ENCODE data around the gene FCER1G.

The FCER1G gene

DNA sequence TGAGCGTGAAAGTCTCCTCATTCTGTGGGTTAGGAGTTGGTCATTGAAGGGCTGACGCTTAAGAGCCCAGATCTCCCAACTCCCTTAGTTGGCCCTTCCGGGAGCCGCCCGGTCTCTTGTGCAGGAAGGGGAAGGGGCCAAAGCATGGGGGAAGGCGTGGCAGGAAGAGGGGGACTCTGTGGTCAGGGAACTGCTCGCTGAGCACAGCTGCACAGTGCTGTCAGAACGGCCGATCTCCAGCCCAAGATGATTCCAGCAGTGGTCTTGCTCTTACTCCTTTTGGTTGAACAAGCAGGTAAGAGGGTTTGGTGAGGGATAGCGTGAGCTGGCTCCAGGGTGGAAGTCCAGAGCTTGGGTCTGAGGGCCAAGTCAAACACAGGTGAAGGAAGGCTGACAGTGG, at the start of gene FCER1G:
FCER1G (plus strand) TSS at position 220 of the 400 bp plus-strand sequence; CDS start at position 247, 27 bp downstream.
- no peak for DNase-seq (ENCODE audit: low spot score)

DNA sequence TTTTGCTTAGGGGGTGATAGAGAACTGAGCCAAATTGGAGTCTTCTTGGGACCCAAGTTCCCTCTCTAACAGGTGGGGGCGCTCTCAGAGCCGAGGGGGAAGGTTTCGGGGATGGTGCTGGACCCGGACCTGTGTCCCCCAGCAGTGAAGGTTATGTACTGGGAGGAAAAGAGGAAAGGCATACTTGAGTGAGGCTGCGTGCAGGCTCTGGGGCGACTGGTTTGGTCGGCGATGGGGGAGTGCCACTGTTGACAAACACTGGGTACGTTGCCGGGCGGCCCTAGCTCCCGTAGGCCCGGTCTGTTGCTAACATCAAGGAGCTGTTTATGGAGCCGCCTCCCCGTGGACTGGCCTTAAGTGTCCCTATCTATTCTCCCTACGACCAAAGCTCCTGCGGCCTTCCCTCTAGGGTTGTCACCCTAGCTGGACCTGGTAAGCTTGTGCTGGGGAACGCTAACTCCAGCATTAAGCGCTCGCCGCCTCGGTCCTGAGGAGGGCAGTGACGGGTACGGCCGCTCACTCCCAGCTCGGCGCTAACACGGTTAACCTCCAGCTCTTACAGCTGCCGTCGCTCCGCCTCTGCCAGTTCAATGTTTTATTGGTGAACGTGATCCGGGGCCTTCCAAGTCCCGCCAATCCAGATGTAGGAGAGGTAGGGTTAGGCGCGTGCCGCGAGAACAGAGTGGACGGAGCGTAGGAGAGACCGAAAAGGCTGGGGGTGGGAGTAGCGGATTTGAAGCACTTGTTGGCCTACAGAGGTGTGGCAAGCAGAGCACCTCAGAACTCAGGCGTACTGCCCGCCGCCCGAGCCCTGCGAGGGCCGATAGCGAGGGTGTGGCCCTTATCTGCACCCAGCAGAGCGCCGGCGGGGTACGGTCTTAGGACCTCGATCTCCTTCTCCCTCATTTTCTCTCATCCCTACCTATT, 49.1 kb upstream of the FCER1G start, which contains the start of gene PPOX:
PPOX (plus strand) TSS at position 685 of the 927 bp plus-strand sequence. CDS start 422 bp downstream, outside the sequence.
- DNase-seq (ENCODE audit: low spot score), result peak; percentile 94

DNA sequence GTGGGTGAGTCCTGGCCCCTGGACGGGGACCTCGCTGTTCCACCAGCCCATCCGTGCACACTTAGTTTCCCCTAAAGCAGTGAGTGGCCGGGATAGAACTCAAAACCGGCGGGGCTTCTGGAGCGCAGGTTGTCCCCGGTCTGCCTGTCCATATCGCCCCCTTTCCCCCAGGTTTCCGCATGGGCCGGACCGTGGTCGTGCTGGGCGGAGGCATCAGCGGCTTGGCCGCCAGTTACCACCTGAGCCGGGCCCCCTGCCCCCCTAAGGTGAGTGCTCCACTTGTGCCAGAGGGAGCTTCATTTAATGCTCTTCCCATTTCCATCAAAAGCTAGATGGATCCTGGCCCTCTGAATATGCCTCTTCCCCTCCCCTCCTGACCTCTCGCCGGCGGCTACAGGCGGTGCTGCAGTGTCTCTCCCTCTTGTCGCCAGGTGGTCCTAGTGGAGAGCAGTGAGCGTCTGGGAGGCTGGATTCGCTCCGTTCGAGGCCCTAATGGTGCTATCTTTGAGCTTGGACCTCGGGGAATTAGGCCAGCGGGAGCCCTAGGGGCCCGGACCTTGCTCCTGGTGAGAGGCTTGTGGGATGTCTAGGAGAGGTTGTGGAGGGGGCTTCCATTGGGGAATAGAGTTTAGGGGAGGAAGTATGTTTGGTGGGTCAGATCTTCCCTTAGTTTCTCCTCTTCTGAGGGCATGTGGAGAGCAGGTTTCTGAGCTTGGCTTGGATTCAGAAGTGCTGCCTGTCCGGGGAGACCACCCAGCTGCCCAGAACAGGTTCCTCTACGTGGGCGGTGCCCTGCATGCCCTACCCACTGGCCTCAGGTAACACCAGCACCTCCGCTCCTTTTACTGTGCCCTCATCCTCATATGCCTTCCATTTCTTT, 48.2 kb upstream of the FCER1G start:
- no peak for DNase-seq (ENCODE audit: low spot score)

DNA sequence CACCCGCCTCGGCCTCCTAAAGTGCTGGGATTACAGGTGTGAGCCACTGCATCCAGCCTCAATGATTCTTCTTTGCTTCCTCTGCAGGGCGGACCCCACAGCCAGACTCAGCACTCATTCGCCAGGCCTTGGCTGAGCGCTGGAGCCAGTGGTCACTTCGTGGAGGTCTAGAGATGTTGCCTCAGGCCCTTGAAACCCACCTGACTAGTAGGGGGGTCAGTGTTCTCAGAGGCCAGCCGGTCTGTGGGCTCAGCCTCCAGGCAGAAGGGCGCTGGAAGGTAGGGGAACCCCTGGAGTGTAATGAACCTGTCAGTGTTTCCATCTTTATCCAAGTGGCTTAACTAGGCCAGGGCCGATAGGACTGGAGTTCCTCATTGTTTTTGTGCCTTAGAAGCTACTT, 46.2 kb upstream of the FCER1G start:
- no peak for DNase-seq (ENCODE audit: low spot score)

DNA sequence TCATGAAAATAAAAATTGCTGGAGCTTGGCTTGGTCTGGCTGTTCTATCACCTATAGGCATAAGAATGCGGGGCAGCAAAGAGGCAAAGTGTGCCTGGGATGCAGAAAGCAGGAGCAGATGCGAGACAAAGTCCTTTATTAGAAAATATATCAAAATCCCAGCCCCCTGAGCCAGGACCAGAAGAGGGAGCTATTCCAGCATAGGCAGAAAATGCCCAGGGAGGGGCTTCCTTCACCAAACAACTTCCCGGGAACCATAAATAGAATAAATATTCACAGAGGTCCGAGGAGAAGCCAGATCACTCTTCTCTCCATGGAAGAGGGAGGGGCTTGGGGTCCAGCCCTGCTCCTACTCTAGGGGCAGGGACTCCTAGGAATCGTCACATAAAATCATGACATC, 43.9 kb upstream of the FCER1G start:
- DNase-seq (ENCODE audit: low spot score), result no peak

DNA sequence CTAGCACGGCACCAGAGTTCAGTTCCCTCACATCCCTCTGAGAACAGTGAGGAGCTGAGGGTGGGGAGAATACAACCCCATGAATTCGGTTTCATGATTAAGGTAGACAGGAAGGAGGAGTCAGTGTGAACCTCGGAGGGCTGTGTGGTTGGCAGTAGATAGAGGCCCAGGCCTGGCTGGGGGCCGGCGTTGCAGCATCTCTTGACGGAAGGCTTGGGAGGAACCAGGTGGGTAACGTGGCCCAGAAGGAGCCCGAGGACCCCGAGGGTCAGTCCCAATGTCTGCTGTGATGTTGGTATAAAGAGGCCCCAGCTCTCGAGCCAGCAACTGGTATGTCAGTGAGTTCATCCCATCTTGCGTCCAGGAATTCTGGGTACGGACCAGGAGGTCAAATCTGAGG, 43.4 kb upstream of the FCER1G start:
- DNase-seq (ENCODE audit: low spot score), result no peak

DNA sequence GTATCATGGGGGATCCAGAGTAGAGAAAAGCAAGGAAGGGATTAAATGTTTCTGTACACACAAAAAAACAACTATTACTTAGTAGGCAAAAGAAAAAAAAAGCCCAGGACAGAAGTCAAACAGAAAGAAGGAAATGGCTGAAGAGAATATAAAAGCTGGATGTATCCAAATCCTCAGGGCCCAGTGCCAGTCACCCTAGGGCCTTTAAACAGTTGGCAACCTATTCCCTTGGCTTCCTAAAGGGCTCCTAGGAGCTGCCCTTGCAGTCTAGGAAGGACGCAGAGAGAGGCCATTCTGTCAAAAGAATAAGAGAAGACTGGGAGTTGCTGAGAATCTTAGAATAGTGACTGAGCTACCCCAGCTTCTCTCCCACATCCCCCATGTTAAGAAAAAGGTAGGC, 42.7 kb upstream of the FCER1G start:
- DNase-seq (ENCODE audit: low spot score), result no peak

DNA sequence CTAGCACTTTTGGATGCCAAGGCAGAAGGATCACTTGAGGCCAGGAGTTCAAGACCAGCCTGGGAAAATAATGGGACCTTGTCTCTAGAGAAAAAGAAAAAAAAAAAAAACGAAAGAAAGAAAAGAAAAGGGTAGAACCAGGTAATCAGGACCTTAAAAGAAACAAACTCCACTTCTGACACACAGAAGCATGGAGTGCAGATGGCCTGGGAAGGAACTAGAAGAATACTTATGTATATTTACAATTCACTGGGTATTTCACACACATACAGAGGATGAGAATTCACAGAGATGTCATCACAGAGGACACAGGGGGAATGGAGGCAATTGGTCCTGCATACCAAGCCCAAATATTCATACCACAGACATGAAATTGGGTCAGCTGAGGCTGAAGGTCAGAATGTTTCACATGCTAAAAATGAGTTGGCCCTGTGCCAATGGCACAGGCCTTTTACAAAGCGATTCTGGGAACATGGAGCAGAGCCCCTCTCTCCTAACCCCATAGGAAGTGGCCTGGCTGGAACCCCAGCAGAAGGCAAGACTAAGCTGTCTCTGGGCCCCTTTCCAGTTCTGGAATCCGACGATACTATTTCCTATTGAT, 42.2 kb upstream of the FCER1G start:
- DNase-seq (ENCODE audit: low spot score), result peak; percentile 84

DNA sequence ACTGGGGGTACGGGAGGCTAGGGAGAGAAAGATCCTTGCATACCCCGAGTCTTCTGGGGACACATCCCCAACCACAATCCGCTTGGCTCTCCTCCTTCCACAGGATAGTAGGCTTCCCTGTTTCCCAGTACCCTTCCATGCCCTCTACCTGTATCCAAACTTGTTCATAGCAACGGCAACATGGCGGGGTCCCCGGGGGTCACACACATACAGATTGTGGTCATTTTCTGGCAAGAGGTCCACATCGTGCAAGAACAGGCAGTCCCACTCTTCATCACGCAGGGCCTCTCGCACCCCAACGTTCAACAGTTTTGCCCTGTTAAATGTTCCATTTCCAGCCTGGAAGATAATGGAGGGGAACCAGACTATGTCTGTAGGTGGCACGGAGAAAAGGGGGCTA, 41.4 kb upstream of the FCER1G start:
- DNase-seq (ENCODE audit: low spot score), result no peak

DNA sequence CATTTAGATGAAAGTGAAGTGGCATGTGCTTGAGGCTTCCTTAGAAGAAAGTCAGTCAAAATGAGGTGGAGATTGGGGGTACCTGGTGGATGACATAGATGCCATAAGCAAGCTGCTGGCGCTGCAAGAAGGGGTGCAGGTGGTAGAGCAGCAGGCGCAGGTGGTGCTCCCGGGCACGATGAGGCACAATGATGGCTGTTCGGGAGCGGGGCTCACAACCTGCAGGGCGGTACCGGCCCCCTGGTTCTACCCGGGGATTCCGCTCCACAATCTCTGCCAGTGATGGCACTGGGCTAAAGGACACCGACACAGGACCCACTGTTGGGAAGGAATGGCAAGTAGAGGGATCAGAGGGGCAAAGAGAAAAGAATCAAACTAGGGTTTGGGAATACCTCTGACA, 40.2 kb upstream of the FCER1G start:
- no peak for DNase-seq (ENCODE audit: low spot score)

DNA sequence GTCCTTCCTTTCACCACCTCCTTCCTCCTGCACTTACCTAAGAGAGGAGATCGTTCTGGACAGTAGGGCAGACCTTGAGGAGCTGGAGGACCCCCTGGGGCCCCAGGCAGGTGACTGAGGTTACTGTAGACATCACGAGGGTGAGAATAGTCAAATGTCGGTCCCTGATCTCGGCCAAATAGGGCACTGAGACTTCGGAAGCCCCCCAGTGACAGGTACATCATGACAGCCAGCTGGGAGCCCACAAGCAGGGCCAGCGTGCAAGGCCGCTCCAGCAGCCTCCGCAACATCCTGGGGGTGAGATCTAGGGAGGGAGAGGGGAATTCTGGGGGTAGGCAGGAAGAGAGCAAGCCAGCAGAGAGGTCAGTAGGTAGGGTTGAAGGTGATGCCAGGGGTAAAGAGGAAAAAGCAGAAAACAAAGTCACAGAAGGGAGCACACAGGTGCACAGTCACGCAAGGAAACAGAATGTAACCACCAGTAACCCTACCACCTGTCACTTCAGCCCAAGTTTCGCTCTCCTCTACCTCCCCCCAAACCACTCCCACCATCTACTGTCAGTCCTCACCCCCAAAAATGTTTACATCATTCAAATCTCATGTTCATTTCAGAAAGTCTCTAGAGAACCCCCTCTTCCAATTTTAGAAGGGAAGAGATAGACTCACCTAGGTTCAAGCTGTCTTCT, 39.2 kb upstream of the FCER1G start:
- DNase-seq (ENCODE audit: low spot score), result no peak

DNA sequence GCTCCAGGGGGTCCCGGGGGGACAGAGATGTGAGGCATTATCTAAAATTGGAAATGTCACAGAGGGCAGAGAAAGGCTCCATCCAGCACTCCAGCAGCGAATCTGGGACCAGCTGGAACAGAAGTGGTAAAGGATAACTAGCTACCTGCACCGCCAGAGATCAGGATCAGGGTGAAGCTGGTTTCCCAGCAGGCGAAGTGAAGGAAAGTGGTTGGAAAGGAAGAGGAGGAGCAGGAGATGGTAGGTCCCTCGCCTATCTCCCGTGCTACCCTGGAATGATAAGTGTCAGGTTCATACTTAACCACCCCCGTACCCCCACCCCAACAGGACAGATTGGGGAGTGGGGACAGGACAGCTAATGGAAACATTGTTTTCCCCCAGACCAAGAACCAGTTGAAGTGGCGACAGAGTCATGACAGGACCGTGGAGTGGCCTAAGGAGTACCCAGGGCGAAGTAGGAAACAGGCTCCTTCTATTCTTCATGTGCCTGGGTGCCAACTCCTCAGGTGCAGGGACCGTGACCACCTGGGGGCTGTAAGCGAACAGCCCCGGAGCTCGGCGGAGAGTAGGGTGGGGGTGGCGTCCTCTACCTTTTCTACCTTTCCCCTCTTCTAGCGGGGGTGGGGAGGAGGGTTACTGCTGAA, 38.5 kb upstream of the FCER1G start:
- DNase-seq (ENCODE audit: low spot score), result no peak

DNA sequence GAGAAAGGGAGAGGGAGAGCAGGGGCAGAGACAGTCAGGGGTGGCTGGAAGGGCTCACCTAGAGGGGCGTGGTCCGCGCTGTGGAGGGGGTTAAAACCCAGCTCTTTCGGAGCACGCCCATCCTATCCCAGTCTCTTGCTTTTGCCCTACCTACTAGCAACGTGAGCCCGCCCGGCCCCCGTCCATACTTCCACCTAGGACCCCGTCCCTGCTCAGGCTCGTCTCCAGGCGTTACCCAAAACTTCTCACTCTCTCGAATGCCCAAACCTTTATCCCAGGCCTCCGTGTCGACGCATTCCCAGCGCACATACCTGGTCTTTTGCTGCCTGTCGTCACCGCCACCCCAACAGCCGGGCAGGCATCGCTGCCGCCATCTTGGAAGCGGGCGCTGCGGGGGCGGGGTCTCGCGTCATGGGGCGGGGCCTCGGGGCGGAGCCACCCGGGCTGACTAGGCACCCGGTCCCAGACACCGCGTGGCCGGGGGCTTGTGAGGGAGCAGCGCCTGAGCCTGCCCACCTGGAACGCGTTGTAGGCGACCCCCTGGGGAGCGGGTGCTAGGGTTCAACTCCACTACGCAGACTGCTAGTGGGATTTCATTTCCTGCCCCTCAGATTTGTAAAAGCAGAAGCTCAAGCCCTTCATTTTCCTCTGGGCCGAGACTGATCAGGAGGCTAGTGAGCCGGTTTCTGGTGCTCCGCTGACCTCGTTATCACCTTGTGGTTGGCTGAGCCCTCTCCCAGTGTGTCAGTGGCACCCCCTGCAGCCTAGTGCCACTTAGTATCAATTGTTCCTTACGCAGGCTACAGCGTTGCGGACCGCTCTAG, 37.8 kb upstream of the FCER1G start, which contains the start of gene B4GALT3:
B4GALT3 (minus strand) TSS at position 396 of the 824 bp plus-strand sequence. CDS start 1,447 bp downstream, outside the sequence.
- peak; percentile 96 for DNase-seq (ENCODE audit: low spot score)

DNA sequence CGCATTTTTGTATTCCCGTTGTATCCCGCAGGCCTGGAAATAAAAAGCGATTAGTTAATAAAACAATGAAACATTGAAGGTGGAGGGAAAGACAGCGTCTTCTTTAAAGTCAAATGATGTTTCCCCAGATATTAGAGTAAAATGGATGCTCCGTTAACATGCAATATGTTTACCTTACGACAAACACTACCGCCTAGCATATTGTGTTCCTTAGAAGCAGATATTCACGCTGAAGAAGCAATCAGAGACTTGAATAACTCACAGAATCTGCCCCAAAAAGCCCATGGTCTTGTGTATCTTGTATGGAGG, 37.2 kb upstream of the FCER1G start:
- no peak for DNase-seq (ENCODE audit: low spot score)

DNA sequence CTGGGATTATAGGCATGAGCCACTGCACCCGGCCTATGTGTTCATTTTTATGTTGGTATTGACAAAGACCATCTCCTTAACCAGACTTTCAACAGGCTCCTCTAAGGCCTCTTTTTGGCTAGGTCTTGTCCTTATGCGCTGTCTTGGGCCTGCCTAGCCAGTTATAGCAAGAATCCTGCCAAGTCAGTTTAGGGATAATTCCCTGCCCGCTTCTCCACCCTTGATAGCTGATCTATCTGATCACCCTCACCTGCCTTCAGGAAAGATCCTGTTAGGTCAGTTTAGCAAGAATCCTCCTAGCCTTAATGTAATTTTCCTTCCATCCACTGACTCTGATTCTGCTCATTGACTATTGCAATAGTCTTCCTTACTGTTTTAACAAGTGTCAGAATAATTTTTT, 35.4 kb upstream of the FCER1G start:
- no peak for DNase-seq (ENCODE audit: low spot score)

DNA sequence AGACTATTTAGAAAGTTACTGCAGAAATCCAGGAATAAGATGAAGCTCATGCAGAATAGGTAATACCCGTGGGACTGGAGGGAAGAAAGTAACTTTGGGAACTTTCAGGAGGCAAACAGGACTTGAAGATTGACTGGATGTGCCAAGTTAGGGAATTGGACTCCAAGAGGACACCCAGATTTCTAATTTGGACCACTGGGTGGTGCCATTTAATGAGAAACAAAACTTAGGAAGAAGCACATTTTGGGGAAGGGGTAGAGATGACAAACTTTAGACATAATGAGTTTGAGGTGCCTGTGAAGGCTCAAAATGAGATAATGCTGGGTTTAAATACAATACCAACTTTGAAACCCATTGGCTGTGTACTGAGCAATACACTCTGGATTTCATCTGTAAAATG, 34.5 kb upstream of the FCER1G start:
- no peak for DNase-seq (ENCODE audit: low spot score)

DNA sequence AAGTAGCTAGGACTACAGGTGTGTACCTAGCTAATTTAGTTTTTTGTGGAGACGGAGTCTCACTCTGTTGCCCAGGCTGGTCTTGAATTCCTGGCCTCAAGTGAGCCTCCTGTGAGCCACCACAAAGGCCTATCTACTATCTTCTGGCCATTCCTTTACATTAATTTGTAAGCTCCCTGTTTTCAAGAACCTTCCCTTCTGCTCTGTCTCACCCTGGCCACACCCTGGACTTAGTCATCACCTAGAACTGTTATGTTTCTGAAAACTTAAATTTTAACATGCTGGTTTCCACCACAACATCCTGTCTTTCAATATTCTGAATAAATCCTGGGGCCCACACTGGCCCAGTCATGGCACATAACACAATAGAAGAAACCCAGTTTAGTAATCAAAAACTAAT, 32.9 kb upstream of the FCER1G start:
- DNase-seq (ENCODE audit: low spot score), result peak; percentile 64

DNA sequence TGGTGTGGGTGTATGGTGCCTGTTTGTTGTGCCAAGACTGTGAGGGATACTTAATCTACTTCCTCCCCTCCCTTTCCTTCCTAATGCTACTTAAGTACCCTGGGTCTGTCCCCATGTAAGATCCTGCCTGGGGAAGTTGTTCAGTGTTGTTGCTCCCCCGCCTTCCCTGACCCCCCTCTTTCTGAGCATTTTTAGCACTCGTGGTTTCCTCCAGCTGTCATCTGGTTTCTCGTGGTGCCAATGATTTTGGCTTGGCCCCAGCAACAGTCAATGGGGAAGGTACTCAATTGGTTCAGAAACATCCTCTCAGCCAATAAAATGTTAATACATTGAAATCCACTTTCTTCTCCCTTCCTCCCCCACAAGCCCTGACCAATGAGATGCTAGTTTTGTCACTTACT, 29.8 kb upstream of the FCER1G start:
- DNase-seq (ENCODE audit: low spot score), result peak; percentile 83

DNA sequence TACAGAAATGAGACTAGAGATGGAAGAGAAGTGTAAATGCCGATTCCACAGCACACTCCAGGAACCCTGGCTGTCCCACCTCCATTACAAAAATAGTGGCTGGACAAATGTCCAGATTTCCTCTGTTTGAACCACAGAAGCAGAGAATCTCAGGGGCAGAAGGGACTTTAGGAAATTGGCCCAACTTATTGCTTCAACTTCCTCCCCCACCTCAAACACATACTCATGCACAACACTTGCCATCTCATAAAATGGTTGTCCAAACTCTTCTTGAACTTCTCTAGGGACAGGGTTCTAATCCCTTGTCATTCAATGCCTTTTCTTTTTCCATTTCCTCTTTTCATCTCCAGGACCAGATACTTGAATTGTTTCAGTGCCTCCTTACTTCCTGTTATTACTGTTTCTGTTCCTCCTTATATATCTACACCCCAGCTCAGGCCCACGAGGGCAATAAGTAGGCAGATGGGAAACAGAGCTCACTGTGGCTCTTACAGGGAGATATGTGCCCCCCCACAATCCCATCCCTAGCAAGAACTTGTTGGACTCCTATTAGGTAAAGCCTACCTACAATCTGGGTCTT, 29.3 kb upstream of the FCER1G start:
- DNase-seq (ENCODE audit: low spot score), result no peak

DNA sequence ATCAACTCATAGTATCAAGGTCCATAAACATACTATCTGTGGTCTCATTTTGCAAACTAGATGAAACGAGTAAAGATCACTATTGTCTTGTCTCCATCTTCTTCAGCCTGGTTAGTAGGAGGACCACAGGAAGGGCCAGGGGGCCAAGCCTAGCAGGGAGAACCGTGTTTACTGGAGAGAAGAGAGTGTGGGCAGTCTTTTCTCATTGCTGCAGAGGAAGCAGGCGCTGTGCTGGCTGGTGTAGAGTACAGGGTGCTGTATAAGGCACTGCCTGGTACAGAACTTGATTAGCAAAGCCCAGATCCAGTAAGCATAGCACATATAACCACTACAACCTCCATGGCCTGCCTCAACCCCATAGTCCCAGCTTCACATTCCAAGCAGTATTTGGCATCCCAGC, 27.8 kb upstream of the FCER1G start:
- DNase-seq (ENCODE audit: low spot score), result no peak

Measured in AG08395 (cell line).